GM18519 (cell line): ENCODE data around the gene SMIM38.
"Not testable (repeated sequence)": the region's sequence is repeated elsewhere in the genome, so short reads cannot be mapped to it uniquely, and the experiment has no call there.

Experiments
- ATAC-seq: cut with Tn5 transposase; IDR thresholded peaks from one replicate; pipeline ENCODE4 v1.9.1; 2021; ENCODE audit warnings: mild to moderate bottlenecking, moderate library complexity; ENCODE audit not compliant: unreplicated experiment, low FRiP score

Gene SMIM38

GRCh38 chr11:69137151-69137844 lies 18.4 kb upstream of the SMIM38 start:
- ATAC-seq, result no peak

GRCh38 chr11:69138265-69138664 lies 17.5 kb upstream of the SMIM38 start:
- ATAC-seq, result no peak

- ATAC-seq, result not testable (repeated sequence)
These were observed 15.6 kb upstream of the SMIM38 start for GRCh38 chr11:69140161-69140560.

- ATAC-seq, result no peak
These were observed 15.1 kb upstream of the SMIM38 start for GRCh38 chr11:69140635-69141034.

- no peak for ATAC-seq
These were observed 14.0 kb upstream of the SMIM38 start for GRCh38 chr11:69141742-69142141.

GRCh38 chr11:69142895-69143294 lies 12.8 kb upstream of the SMIM38 start:
- ATAC-seq, result no peak

- no peak for ATAC-seq
These were observed 11.3 kb upstream of the SMIM38 start for GRCh38 chr11:69144316-69145049.

GRCh38 chr11:69145050-69145380 lies 10.7 kb upstream of the SMIM38 start:
- no peak for ATAC-seq

GRCh38 chr11:69148377-69148762 lies 7.4 kb upstream of the SMIM38 start:
- ATAC-seq, result no peak

GRCh38 chr11:69148806-69149205 lies 6.9 kb upstream of the SMIM38 start:
- ATAC-seq, result no peak

GRCh38 chr11:69149338-69150045 lies 6.2 kb upstream of the SMIM38 start:
- ATAC-seq, result not testable (repeated sequence)

- ATAC-seq, result no peak
These were observed 5.6 kb upstream of the SMIM38 start for GRCh38 chr11:69150175-69150574.

GRCh38 chr11:69151836-69152235 lies 3.9 kb upstream of the SMIM38 start:
- no peak for ATAC-seq

GRCh38 chr11:69152733-69153421 lies 2.9 kb upstream of the SMIM38 start:
- no peak for ATAC-seq

- ATAC-seq, result no peak
These were observed 2.1 kb upstream of the SMIM38 start for GRCh38 chr11:69153661-69154060.

- no peak for ATAC-seq
These were observed 1.4 kb upstream of the SMIM38 start for GRCh38 chr11:69154211-69154913.

GRCh38 chr11:69154938-69155301 lies 815 bp upstream of the SMIM38 start:
- ATAC-seq, result no peak

GRCh38 chr11:69156235-69156639 lies 502 bp downstream of the SMIM38 start:
- ATAC-seq, result no peak

- no peak for ATAC-seq
These were observed 979 bp downstream of the SMIM38 start for GRCh38 chr11:69156673-69157155.

- ATAC-seq, result no peak
These were observed 1.6 kb downstream of the SMIM38 start for GRCh38 chr11:69157156-69157821.
